ENCODE data around the gene HTR3B.

GRCh38 chr11:113977071-113977490, 72.5 kb downstream of the HTR3B start:
- TF ChIP-seq CTCF (IDR thresholded peaks at IDR 0.05; ENCODE audit: poor library complexity, severe bottlenecking), result no peak
- no peak for TF ChIP-seq REST (IDR thresholded peaks at IDR 0.05; ENCODE audit: borderline replicate concordance)
- no peak for TF ChIP-seq TAF1 (IDR thresholded peaks at IDR 0.05; ENCODE audit: low read depth)
- TF ChIP-seq POLR2AphosphoS5 (IDR thresholded peaks at IDR 0.05), result no peak
- TF ChIP-seq EP300 (conservative IDR thresholded peaks at IDR 0.05; ENCODE audit: poor library complexity, severe bottlenecking), result no peak
- TF ChIP-seq EZH2 (IDR thresholded peaks at IDR 0.05; ENCODE audit: borderline replicate concordance, insufficient read depth, low read length, poor library complexity, severe bottlenecking), result no peak
- TF ChIP-seq RAD21 (conservative IDR thresholded peaks at IDR 0.05), result no peak
- TF ChIP-seq SMC3 (conservative IDR thresholded peaks at IDR 0.05; ENCODE audit: poor library complexity), result no peak

Measured in neural cell (in vitro differentiated cells).